SJCRH30 (cell line): ENCODE measurements around the gene RABGAP1L. TPM values are rescaled to one million over a fixed set of nuclear protein-coding genes. Genes with fewer than 3 reads are reported as not detected.
A peak's percentile ranks its signal among the peaks of the same experiment; 100 is the strongest.
"Not testable (repeated sequence)": the region's sequence is repeated elsewhere in the genome, so short reads cannot be mapped to it uniquely, and the experiment has no call there.

Experiments
- DNase-seq, 2 experiments: peaks; one replicate each; pipeline ENCODE4 v3.0.0-alpha.2; 2015 to 2020
- H3K27ac ChIP-seq: fragments of 250-450 bp; sonication (Bioruptor Pico); 2 replicates; pipeline ENCODE4 v1.5.1; 2020; ENCODE audit warnings: mild to moderate bottlenecking, moderate library complexity
- H3K27me3 ChIP-seq: fragments of 250-450 bp; sonication (Bioruptor Pico); 2 replicates; pipeline ENCODE4 v1.5.1; 2020; ENCODE audit warnings: mild to moderate bottlenecking, moderate library complexity
- H3K36me3 ChIP-seq: fragments of 250-450 bp; sonication (Bioruptor Pico); 2 replicates; pipeline ENCODE4 v1.5.1; 2020; ENCODE audit warnings: mild to moderate bottlenecking, moderate library complexity
- H3K4me1 ChIP-seq: fragments of 250-450 bp; sonication (Bioruptor Pico); 2 replicates; pipeline ENCODE4 v1.5.1; 2020; ENCODE audit warnings: mild to moderate bottlenecking, moderate library complexity
- H3K4me3 ChIP-seq: fragments of 250-450 bp; sonication (Bioruptor Pico); 2 replicates; pipeline ENCODE4 v1.5.1; 2020; ENCODE audit warnings: mild to moderate bottlenecking, moderate library complexity
- H3K9me3 ChIP-seq: fragments of 250-450 bp; sonication (Bioruptor Pico); replicated peaks from 2 replicates; pipeline ENCODE4 v1.5.1; 2020; ENCODE audit warnings: mild to moderate bottlenecking, moderate library complexity
- total RNA-seq: library from RNA; depleted of rRNA; stranded (reverse); fragments of >200 nt; shearing (Covaris generic); gene quantifications from 2 replicates; pipeline ENCODE4 v1.2.3, GENCODE V29; 2014

Gene RABGAP1L
- total RNA-seq, 1 experiment from 2014 or later = 22.6 TPM

GRCh38 chr1:174848593-174849560, 689.6 kb downstream of the RABGAP1L start:
- not testable (repeated sequence) for H3K4me3 ChIP-seq, H3K36me3 ChIP-seq, DNase-seq, H3K9me3 ChIP-seq, H3K27ac ChIP-seq, H3K4me1 ChIP-seq, H3K27me3 ChIP-seq

GRCh38 chr1:174850726-174851125, 691.4 kb downstream of the RABGAP1L start:
- H3K27me3 ChIP-seq = no peaks in the 10 kb centered on the region
- H3K27ac ChIP-seq = no peak overlapping the region
- no peaks in the 10 kb centered on the region for H3K36me3 ChIP-seq
- H3K4me3 ChIP-seq = no peak overlapping the region
- no peaks in the 10 kb centered on the region for H3K4me1 ChIP-seq
- no peaks in the 10 kb centered on the region for H3K9me3 ChIP-seq
- no peak for DNase-seq

- H3K27me3 ChIP-seq = no peaks in the 10 kb centered on the region
- no peaks in the 10 kb centered on the region for H3K36me3 ChIP-seq
- H3K4me3 ChIP-seq = no peak overlapping the region
- H3K9me3 ChIP-seq = no peaks in the 10 kb centered on the region
- no peaks in the 10 kb centered on the region for H3K4me1 ChIP-seq
- no peak for DNase-seq
- no peak overlapping the region for H3K27ac ChIP-seq
These were observed 699.0 kb downstream of the RABGAP1L start for GRCh38 chr1:174858301-174858700.

DNA sequence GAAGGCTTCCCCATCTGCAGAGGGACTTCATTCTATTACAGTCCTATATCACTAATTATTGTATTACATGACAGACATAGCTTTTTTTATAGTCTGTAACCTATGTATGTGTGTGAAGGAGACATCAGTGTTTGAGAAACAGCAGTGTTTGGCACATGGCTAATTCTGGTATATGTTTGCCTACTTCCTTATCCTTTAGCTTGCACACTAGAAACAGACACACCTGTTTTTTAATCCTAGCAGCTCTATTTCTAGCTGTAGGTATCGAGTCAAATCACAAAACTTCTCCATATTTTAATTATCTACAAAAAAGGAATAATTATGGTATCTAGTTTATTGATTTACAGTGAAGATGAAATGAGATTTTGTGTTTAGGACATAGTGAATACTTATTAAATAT, 711.0 kb downstream of the RABGAP1L start:
- H3K9me3 ChIP-seq = no peaks in the 10 kb centered on the region
- DNase-seq = no peak
- H3K27ac ChIP-seq = no peak overlapping the region
- no peaks in the 10 kb centered on the region for H3K36me3 ChIP-seq
- H3K4me1 ChIP-seq = no peaks in the 10 kb centered on the region
- no peak overlapping the region for H3K4me3 ChIP-seq
- H3K27me3 ChIP-seq = no peaks in the 10 kb centered on the region

DNA sequence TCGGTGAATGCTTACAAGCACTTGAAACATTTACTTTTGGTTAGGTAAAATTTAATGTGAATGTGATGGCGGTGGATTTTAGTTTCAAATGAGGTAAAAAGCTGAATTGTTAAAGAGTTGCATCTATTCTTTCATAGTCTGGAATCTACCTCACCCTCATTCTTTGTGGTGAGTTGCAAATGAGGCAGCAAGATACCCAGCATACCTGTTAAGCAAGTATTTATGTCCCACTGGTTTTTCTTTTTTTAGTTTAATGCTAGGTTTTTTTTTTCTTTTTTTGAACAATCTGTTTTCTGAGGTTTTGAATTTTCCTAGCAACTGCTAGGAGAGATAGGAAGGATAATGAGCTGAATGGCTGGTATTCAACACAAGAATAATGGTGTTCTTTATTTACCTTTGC, 712.6 kb downstream of the RABGAP1L start:
- DNase-seq = no peak
- H3K4me1 ChIP-seq = no peaks in the 10 kb centered on the region
- H3K36me3 ChIP-seq = no peaks in the 10 kb centered on the region
- H3K27ac ChIP-seq = no peak overlapping the region
- H3K4me3 ChIP-seq = no peak overlapping the region
- no peaks in the 10 kb centered on the region for H3K9me3 ChIP-seq
- no peaks in the 10 kb centered on the region for H3K27me3 ChIP-seq

- no peaks in the 10 kb centered on the region for H3K27me3 ChIP-seq
- H3K36me3 ChIP-seq = no peaks in the 10 kb centered on the region
- H3K4me1 ChIP-seq = no peaks in the 10 kb centered on the region
- H3K27ac ChIP-seq = no peak overlapping the region
- H3K4me3 ChIP-seq = no peak overlapping the region
- DNase-seq = no peak
- H3K9me3 ChIP-seq = no peaks in the 10 kb centered on the region
These were observed 713.3 kb downstream of the RABGAP1L start for GRCh38 chr1:174872615-174873058.

- H3K27ac ChIP-seq = no peak overlapping the region
- H3K27me3 ChIP-seq = no peaks in the 10 kb centered on the region
- H3K36me3 ChIP-seq = no peaks in the 10 kb centered on the region
- H3K4me1 ChIP-seq = no peaks in the 10 kb centered on the region
- H3K4me3 ChIP-seq = no peak overlapping the region
- no peaks in the 10 kb centered on the region for H3K9me3 ChIP-seq
- DNase-seq = no peak
These were observed 715.2 kb downstream of the RABGAP1L start for GRCh38 chr1:174874331-174875053.

GRCh38 chr1:174875306-174875705, 716.0 kb downstream of the RABGAP1L start:
- Histone ChIP-seq H3K27ac (no peak overlapping the region), H3K27me3 (no peaks in the 10 kb centered on the region), H3K36me3 (no peaks in the 10 kb centered on the region), H3K4me3 (no peak overlapping the region), H3K4me1 (no peaks in the 10 kb centered on the region), H3K9me3 (no peaks in the 10 kb centered on the region)
- no peak for DNase-seq

DNA sequence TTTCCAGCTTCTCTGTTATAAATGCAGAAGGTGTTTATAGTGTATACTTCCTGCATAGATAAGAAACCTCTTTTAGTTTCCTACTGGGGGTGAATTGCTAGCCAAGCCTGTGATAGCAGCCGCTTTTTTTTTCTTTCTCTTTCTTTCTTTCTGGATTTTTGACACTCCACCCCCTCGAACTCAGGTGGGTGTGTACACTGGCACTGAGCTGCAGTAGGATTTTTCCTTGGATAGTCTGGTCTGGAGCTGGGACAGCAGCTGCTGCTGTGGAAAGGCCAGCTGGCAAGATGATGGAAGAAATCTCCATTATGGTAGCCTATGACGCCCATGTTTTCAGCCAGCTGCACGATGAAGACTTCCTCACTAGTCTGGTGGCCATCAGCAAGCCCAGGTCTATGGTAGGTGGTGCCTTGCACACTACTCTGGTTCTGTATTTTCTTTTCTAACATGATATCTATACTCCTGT, 717.9 kb downstream of the RABGAP1L start:
- Histone ChIP-seq H3K27ac (no peak overlapping the region), H3K4me3 (no peak overlapping the region), H3K36me3 (no peaks in the 10 kb centered on the region), H3K9me3 (no peaks in the 10 kb centered on the region), H3K4me1 (no peaks in the 10 kb centered on the region), H3K27me3 (no peaks in the 10 kb centered on the region)
- DNase-seq = peak; percentile 2 to 12

DNA sequence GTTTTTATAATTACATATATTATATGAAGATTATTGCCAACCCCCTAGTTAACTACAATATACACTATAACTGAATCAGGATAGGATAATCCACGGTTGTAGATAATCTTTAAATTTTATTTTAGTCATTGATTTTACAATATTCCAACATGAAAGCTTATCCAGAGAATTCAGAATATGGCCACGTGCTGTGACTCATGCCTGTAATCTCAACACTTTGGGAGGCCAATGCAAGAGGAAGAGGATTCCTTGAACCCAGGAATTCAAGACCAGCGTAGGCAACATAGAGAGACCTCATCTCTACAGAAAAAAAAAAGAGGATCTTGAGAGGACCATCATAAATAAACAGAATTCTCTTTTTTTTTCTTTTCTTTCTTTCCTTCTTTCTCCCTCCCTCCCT, 720.9 kb downstream of the RABGAP1L start:
- no peak overlapping the region for H3K4me3 ChIP-seq
- no peak for DNase-seq
- no peaks in the 10 kb centered on the region for H3K4me1 ChIP-seq
- H3K27ac ChIP-seq = no peak overlapping the region
- no peaks in the 10 kb centered on the region for H3K27me3 ChIP-seq
- H3K36me3 ChIP-seq = no peaks in the 10 kb centered on the region
- H3K9me3 ChIP-seq = no peaks in the 10 kb centered on the region

DNA sequence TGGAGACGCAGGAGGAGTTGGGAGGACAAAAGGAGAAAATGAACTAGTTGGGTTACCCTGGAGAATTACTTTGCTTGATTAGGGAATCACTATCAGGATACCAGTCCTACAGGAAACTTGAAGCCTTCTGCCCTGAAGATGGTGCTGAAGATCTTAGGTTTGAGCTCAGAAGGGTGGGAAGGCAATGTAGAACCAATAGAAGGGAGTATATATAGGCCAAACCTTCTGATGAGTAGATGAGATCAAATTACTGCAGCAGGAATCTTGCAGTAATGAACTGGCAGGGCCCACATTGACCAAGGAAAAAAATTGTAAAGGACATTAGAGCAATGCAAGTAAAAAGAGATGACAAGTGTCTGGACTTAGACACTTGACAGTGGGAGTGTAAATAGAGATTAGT, 724.1 kb downstream of the RABGAP1L start:
- H3K36me3 ChIP-seq = no peaks in the 10 kb centered on the region
- H3K4me1 ChIP-seq = no peaks in the 10 kb centered on the region
- peak in 1 of 2 experiments; percentile 36 for DNase-seq
- H3K4me3 ChIP-seq = no peak overlapping the region
- H3K27me3 ChIP-seq = no peaks in the 10 kb centered on the region
- H3K27ac ChIP-seq = no peak overlapping the region
- no peaks in the 10 kb centered on the region for H3K9me3 ChIP-seq

GRCh38 chr1:174884038-174884437, 724.7 kb downstream of the RABGAP1L start:
- no peak overlapping the region for H3K27ac ChIP-seq
- DNase-seq = no peak
- H3K4me1 ChIP-seq = no peaks in the 10 kb centered on the region
- no peaks in the 10 kb centered on the region for H3K36me3 ChIP-seq
- no peaks in the 10 kb centered on the region for H3K9me3 ChIP-seq
- H3K4me3 ChIP-seq = no peak overlapping the region
- H3K27me3 ChIP-seq = no peaks in the 10 kb centered on the region

DNA sequence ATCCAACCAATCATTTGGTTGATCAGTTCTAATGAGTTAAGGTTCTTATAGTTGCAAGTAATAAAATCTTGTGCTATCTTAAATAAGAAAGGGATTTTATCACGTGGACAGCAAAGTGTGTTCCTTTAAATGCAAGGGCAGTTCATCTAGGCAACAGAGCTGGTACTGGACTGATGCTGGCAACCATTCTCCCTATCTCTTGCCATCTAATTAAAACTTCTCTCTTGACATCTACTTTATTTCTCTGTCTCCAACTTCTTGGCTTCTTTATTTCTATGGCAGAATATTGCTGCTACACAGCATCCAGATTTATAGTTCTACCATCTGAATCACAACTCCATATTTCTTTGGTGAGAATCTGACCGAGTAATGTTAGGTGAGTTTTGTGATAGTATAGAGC, 725.2 kb downstream of the RABGAP1L start:
- Histone ChIP-seq H3K36me3 (no peaks in the 10 kb centered on the region), H3K9me3 (no peaks in the 10 kb centered on the region), H3K27ac (no peak overlapping the region), H3K4me3 (no peak overlapping the region), H3K4me1 (no peaks in the 10 kb centered on the region), H3K27me3 (no peaks in the 10 kb centered on the region)
- no peak for DNase-seq

GRCh38 chr1:174890024-174890423, 730.7 kb downstream of the RABGAP1L start:
- Histone ChIP-seq H3K27ac (no peak overlapping the region), H3K9me3 (no peaks in the 10 kb centered on the region), H3K36me3 (no peaks in the 10 kb centered on the region), H3K4me3 (no peak overlapping the region), H3K27me3 (no peaks in the 10 kb centered on the region), H3K4me1 (no peaks in the 10 kb centered on the region)
- no peak for DNase-seq

DNA sequence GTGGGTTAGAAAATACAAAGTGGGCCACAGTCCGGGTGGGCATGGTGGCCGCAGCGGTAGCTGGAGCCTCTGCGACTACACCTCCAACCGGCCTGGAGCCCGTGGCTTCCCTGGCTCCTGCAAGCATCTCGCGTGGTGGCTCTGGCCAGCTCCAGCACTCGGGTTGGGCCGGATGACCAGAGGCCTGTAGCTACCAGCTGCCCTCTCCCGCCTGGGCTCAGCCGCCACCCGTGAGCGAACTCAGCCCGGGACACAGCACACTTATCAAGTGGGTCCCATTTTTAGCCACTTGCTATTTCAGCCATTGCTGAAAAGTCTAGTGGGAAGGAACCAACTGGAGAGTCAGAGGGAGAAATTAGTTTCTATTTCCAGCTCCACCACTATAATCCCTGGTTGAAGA, 732.7 kb downstream of the RABGAP1L start:
- no peaks in the 10 kb centered on the region for H3K27me3 ChIP-seq
- no peak overlapping the region for H3K4me3 ChIP-seq
- no peak overlapping the region for H3K27ac ChIP-seq
- no peaks in the 10 kb centered on the region for H3K36me3 ChIP-seq
- DNase-seq = no peak
- no peaks in the 10 kb centered on the region for H3K4me1 ChIP-seq
- no peaks in the 10 kb centered on the region for H3K9me3 ChIP-seq
